Neural progenitor cell (in vitro differentiated cells): Measurements from ENCODE around the gene GYPC. TPM values are rescaled to one million over a fixed set of nuclear protein-coding genes. Genes with fewer than 3 reads are reported as not detected.
A peak's percentile ranks its signal among the peaks of the same experiment; 100 is the strongest.

Source experiments
- DNase-seq: peaks from one replicate; pipeline ENCODE4 v3.0.0-alpha.2; 2016; ENCODE audit warnings: low spot score
- H2AFZ ChIP-seq: fragments of 200-600 bp; sonication (generic); replicated peaks from 2 replicates; pipeline ENCODE4 v1.6.1; 2016; ENCODE audit warnings: antibody characterized with exemption
- H3F3A ChIP-seq: fragments of 200-600 bp; sonication (generic); 2 replicates; pipeline ENCODE4 v1.6.1; 2016; ENCODE audit warnings: antibody characterized with exemption, low read depth
- H3K27ac ChIP-seq: fragments of 200-600 bp; sonication (generic); 2 replicates; pipeline ENCODE4 v1.5.1; 2016; ENCODE audit warnings: mild to moderate bottlenecking
- H3K27me3 ChIP-seq: fragments of 200-600 bp; sonication (generic); 2 replicates; pipeline ENCODE4 v1.6.1; 2016; ENCODE audit warnings: mild to moderate bottlenecking, moderate library complexity
- H3K36me3 ChIP-seq: fragments of 200-600 bp; sonication (generic); 2 replicates; pipeline ENCODE4 v1.5.1; 2016
- H3K4me1 ChIP-seq: fragments of 200-600 bp; sonication (generic); 2 replicates; pipeline ENCODE4 v1.6.1; 2016; ENCODE audit warnings: mixed run types
- H3K4me2 ChIP-seq: fragments of 200-600 bp; sonication (generic); 2 replicates; pipeline ENCODE4 v1.6.1; 2016
- H3K4me3 ChIP-seq: fragments of 200-600 bp; sonication (generic); 2 replicates; pipeline ENCODE4 v1.5.1; 2016
- H3K79me2 ChIP-seq: fragments of 200-600 bp; sonication (generic); 2 replicates; pipeline ENCODE4 v1.6.1; 2016; ENCODE audit warnings: low read depth
- H3K9ac ChIP-seq: fragments of 200-600 bp; sonication (generic); 2 replicates; pipeline ENCODE4 v1.6.1; 2016
- H3K9me3 ChIP-seq: fragments of 200-600 bp; sonication (generic); 2 replicates; pipeline ENCODE4 v1.5.1; 2016; ENCODE audit warnings: low read depth
- H4K20me1 ChIP-seq: fragments of 200-600 bp; sonication (generic); 2 replicates; pipeline ENCODE4 v1.6.1; 2016; ENCODE audit warnings: low read depth
- H3K27ac Mint-ChIP-seq: 3 replicates; pipeline ENCODE4 v1.8.0; 2021; ENCODE audit warnings: mixed read lengths
- H3K27me3 Mint-ChIP-seq: 2 replicates; pipeline ENCODE4 v1.8.0; 2022; ENCODE audit warnings: low read depth, mild to moderate bottlenecking, inconsistent platforms, moderate library complexity, mixed read lengths; ENCODE audit not compliant: insufficient read depth
- H3K36me3 Mint-ChIP-seq: 3 replicates; pipeline ENCODE4 v1.8.0; 2021; ENCODE audit warnings: mixed read lengths
- H3K4me1 Mint-ChIP-seq: 3 replicates; pipeline ENCODE4 v1.8.0; 2021; ENCODE audit warnings: mixed read lengths
- H3K4me3 Mint-ChIP-seq: 3 replicates; pipeline ENCODE4 v1.8.0; 2021; ENCODE audit warnings: mild to moderate bottlenecking, moderate library complexity, mixed read lengths
- H3K9me3 Mint-ChIP-seq: 3 replicates; pipeline ENCODE4 v1.8.0; 2020; ENCODE audit warnings: mixed read lengths
- CTCF ChIP-seq: fragments of 200-600 bp; sonication (generic); IDR thresholded peaks from 2 replicates; pipeline ENCODE4 v1.5.1; 2017; ENCODE audit warnings: antibody characterized with exemption, mild to moderate bottlenecking
- EZH2 ChIP-seq: fragments of 200-600 bp; sonication (generic); IDR thresholded peaks from 2 replicates; pipeline ENCODE4 v1.6.1; 2017; ENCODE audit warnings: antibody characterized with exemption, mild to moderate bottlenecking, moderate library complexity
- EZH2phosphoT487 ChIP-seq: fragments of 200-600 bp; sonication (generic); IDR thresholded peaks from 2 replicates; pipeline ENCODE4 v1.6.1; 2017; ENCODE audit warnings: antibody characterized with exemption
- total RNA-seq: library from RNA; depleted of rRNA; stranded (reverse); fragments of >200 nt; gene quantifications from 2 replicates; pipeline ENCODE4 v1.2.3, GENCODE V29; 2015; ENCODE audit warnings: low replicate concordance

The GYPC gene
- total RNA-seq, 1 donor from 2014 or later = 3.4 TPM

GRCh38 chr2:126720638-126721037 lies 64.7 kb downstream of the GYPC start:
- Histone ChIP-seq H2AFZ (no peak overlapping the region), H3F3A (no peaks in the 10 kb centered on the region), H3K4me2 (no peak overlapping the region), H3K9me3 (peaks cover 6% of the 10 kb centered on the region), H3K4me1 (no peaks in the 10 kb centered on the region), H4K20me1 (no peaks in the 10 kb centered on the region), H3K36me3 (no peaks in the 10 kb centered on the region), H3K27ac (no peak overlapping the region), H3K4me3 (no peak overlapping the region), H3K27me3 (no peaks in the 10 kb centered on the region), H3K79me2 (no peaks in the 10 kb centered on the region), H3K9ac (no peak overlapping the region)
- Mint-ChIP-seq H3K9me3 (peaks cover 13% of the 10 kb centered on the region), H3K36me3 (no peaks in the 10 kb centered on the region), H3K4me3 (no peak overlapping the region), H3K27me3 (peaks cover 4% of the 10 kb centered on the region), H3K27ac (no peak overlapping the region), H3K4me1 (peaks cover 12% of the 10 kb centered on the region)
- no peak for DNase-seq
- TF ChIP-seq EZH2 = no peak
- no peak for TF ChIP-seq CTCF
- no peak for TF ChIP-seq EZH2phosphoT487

GRCh38 chr2:126722081-126722480 lies 66.1 kb downstream of the GYPC start:
- no peak overlapping the region for H3K4me2 ChIP-seq
- Mint-ChIP-seq H3K27me3 (peaks cover 2% of the 10 kb centered on the region), H3K36me3 (no peaks in the 10 kb centered on the region), H3K9me3 (peaks cover 16% of the 10 kb centered on the region), H3K4me1 (peaks cover 12% of the 10 kb centered on the region), H3K4me3 (no peak overlapping the region), H3K27ac (peak overlapping the region; percentile 36)
- no peak overlapping the region for H3K9ac ChIP-seq
- H3K27me3 ChIP-seq = no peaks in the 10 kb centered on the region
- peaks cover 12% of the 10 kb centered on the region for H3K9me3 ChIP-seq
- no peak overlapping the region for H3K4me3 ChIP-seq
- no peaks in the 10 kb centered on the region for H3K4me1 ChIP-seq
- no peak for DNase-seq
- H3F3A ChIP-seq = no peaks in the 10 kb centered on the region
- H3K27ac ChIP-seq = no peak overlapping the region
- H2AFZ ChIP-seq = no peak overlapping the region
- H3K36me3 ChIP-seq = no peaks in the 10 kb centered on the region
- TF ChIP-seq CTCF (no peak), EZH2phosphoT487 (no peak), EZH2 (no peak)
- H4K20me1 ChIP-seq = no peaks in the 10 kb centered on the region
- H3K79me2 ChIP-seq = no peaks in the 10 kb centered on the region

- Histone ChIP-seq H3K4me3 (no peak overlapping the region), H3K36me3 (no peaks in the 10 kb centered on the region), H3K79me2 (no peaks in the 10 kb centered on the region), H3K9ac (no peak overlapping the region), H3F3A (no peaks in the 10 kb centered on the region), H3K4me1 (no peaks in the 10 kb centered on the region), H4K20me1 (no peaks in the 10 kb centered on the region), H3K27me3 (no peaks in the 10 kb centered on the region), H3K27ac (no peak overlapping the region), H2AFZ (no peak overlapping the region), H3K4me2 (no peak overlapping the region), H3K9me3 (peaks cover 12% of the 10 kb centered on the region)
- H3K36me3 Mint-ChIP-seq = no peaks in the 10 kb centered on the region
- peaks cover 2% of the 10 kb centered on the region for H3K27me3 Mint-ChIP-seq
- peaks cover 12% of the 10 kb centered on the region for H3K4me1 Mint-ChIP-seq
- peak overlapping the region; percentile 36 for H3K27ac Mint-ChIP-seq
- TF ChIP-seq CTCF (no peak), EZH2phosphoT487 (no peak), EZH2 (no peak)
- H3K4me3 Mint-ChIP-seq = no peak overlapping the region
- H3K9me3 Mint-ChIP-seq = peaks cover 16% of the 10 kb centered on the region
- DNase-seq = no peak
Measured at GRCh38 chr2:126722546-126722945, 66.6 kb downstream of the GYPC start.
